ENCODE measurements around the gene UBE2I. TPM values are rescaled to one million over a fixed set of nuclear protein-coding genes. Genes with fewer than 3 reads are reported as not detected.
"Not testable (repeated sequence)": the region's sequence is repeated elsewhere in the genome, so short reads cannot be mapped to it uniquely, and the experiment has no call there.

Gene UBE2I
- total RNA-seq, 2 donors from 2014 or later: 58.2 to 110 TPM

GRCh38 chr16:1326391-1326790 lies 17.0 kb downstream of the UBE2I start:
- intact Hi-C loops (cut with DNase I): no loop called here
- Histone ChIP-seq H3K27ac (no peak overlapping the region), H3K27me3 (replicated peaks; ENCODE audit: insufficient read depth) (no peaks in the 10 kb centered on the region), H3K4me3 (no peak overlapping the region), H3K36me3 (no peaks in the 10 kb centered on the region), H3K4me1 (replicated peaks) (peaks cover 4% of the 10 kb centered on the region), H3K9me3 (no peaks in the 10 kb centered on the region)
- no peak for DNase-seq (ENCODE audit: low spot score)
- WGBS: 67% methylated on average over 17 of the region's 17 CpGs
- TF ChIP-seq POLR2A (IDR thresholded peaks at IDR 0.05) (no peak), POLR2AphosphoS5 (IDR thresholded peaks at IDR 0.05) (no peak)
- TF ChIP-seq, protein P1, sequence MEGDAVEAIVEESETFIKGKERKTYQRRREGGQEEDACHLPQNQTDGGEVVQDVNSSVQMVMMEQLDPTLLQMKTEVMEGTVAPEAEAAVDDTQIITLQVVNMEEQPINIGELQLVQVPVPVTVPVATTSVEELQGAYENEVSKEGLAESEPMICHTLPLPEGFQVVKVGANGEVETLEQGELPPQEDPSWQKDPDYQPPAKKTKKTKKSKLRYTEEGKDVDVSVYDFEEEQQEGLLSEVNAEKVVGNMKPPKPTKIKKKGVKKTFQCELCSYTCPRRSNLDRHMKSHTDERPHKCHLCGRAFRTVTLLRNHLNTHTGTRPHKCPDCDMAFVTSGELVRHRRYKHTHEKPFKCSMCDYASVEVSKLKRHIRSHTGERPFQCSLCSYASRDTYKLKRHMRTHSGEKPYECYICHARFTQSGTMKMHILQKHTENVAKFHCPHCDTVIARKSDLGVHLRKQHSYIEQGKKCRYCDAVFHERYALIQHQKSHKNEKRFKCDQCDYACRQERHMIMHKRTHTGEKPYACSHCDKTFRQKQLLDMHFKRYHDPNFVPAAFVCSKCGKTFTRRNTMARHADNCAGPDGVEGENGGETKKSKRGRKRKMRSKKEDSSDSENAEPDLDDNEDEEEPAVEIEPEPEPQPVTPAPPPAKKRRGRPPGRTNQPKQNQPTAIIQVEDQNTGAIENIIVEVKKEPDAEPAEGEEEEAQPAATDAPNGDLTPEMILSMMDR (IDR thresholded peaks at IDR 0.05): no peak

GRCh38 chr16:1326946-1327618 lies 17.6 kb downstream of the UBE2I start:
- Histone ChIP-seq H3K27me3 (replicated peaks; ENCODE audit: insufficient read depth) (no peaks in the 10 kb centered on the region), H3K9me3 (no peaks in the 10 kb centered on the region), H3K36me3 (no peaks in the 10 kb centered on the region), H3K4me3 (no peak overlapping the region), H3K27ac (no peak overlapping the region), H3K4me1 (replicated peaks) (peaks cover 10% of the 10 kb centered on the region)
- intact Hi-C loops (cut with DNase I): no loop called here
- no peak for DNase-seq (ENCODE audit: low spot score)
- WGBS: 72% methylated on average over 16 of the region's 17 CpGs
- TF ChIP-seq POLR2A (IDR thresholded peaks at IDR 0.05) (no peak), POLR2AphosphoS5 (IDR thresholded peaks at IDR 0.05) (no peak)
- TF ChIP-seq, protein P1 (IDR thresholded peaks at IDR 0.05): no peak

GRCh38 chr16:1327619-1327947 lies 18.1 kb downstream of the UBE2I start:
- intact Hi-C loops (cut with DNase I): no loop called here
- Histone ChIP-seq H3K36me3 (no peaks in the 10 kb centered on the region), H3K27ac (no peak overlapping the region)

GRCh38 chr16:1328136-1328535 lies 18.7 kb downstream of the UBE2I start:
- H3K36me3 ChIP-seq; H3K27ac ChIP-seq; H3K9me3 ChIP-seq; H3K27me3 ChIP-seq (replicated peaks; ENCODE audit: insufficient read depth); DNase-seq (ENCODE audit: low spot score); intact Hi-C loops (cut with DNase I); H3K4me3 ChIP-seq: not testable (repeated sequence)
- peaks cover 18% of the 10 kb centered on the region for H3K4me1 ChIP-seq (replicated peaks)
- 89% methylated on average over 20 of the region's 20 CpGs for WGBS

More at GRCh38 chr16:1327619-1327947, 18.1 kb downstream of the UBE2I start:
- Histone ChIP-seq H3K4me1 (replicated peaks) (peaks cover 14% of the 10 kb centered on the region), H3K27me3 (replicated peaks; ENCODE audit: insufficient read depth) (no peaks in the 10 kb centered on the region), H3K9me3 (no peaks in the 10 kb centered on the region), H3K4me3 (no peak overlapping the region)
- TF ChIP-seq, protein P1 (IDR thresholded peaks at IDR 0.05): no peak
- TF ChIP-seq POLR2A (IDR thresholded peaks at IDR 0.05) (no peak), POLR2AphosphoS5 (IDR thresholded peaks at IDR 0.05) (no peak)
- WGBS: 64% methylated on average over 5 of the region's 5 CpGs
- no peak for DNase-seq (ENCODE audit: low spot score)

GRCh38 chr16:1328961-1329360 lies 19.5 kb downstream of the UBE2I start:
- WGBS: 92% methylated on average over 10 of the region's 10 CpGs
- DNase-seq (ENCODE audit: low spot score); H3K9me3 ChIP-seq; intact Hi-C loops (cut with DNase I); H3K36me3 ChIP-seq; H3K4me3 ChIP-seq; H3K27ac ChIP-seq; H3K27me3 ChIP-seq (replicated peaks; ENCODE audit: insufficient read depth): not testable (repeated sequence)
- H3K4me1 ChIP-seq (replicated peaks): peaks cover 18% of the 10 kb centered on the region

- intact Hi-C loops (cut with DNase I): no loop called here
- Histone ChIP-seq H3K27me3 (replicated peaks; ENCODE audit: insufficient read depth) (no peaks in the 10 kb centered on the region), H3K36me3 (no peaks in the 10 kb centered on the region), H3K4me3 (no peak overlapping the region), H3K27ac (no peak overlapping the region), H3K9me3 (no peaks in the 10 kb centered on the region), H3K4me1 (replicated peaks) (peaks cover 19% of the 10 kb centered on the region)
- no peak for DNase-seq (ENCODE audit: low spot score)
- no peak for TF ChIP-seq POLR2AphosphoS5 (IDR thresholded peaks at IDR 0.05)
- TF ChIP-seq, protein P1 (IDR thresholded peaks at IDR 0.05): peak in 1 of 4 experiments; percentile 12
- WGBS: 72% methylated on average over 17 of the region's 17 CpGs
These were observed 21.0 kb downstream of the UBE2I start for GRCh38 chr16:1330260-1330914.

Measured in prostate gland (tissue), 2 donors.